Mucosa of descending colon (tissue), 3 donors: ENCODE data around the gene GALE. TPM values are rescaled to one million over a fixed set of nuclear protein-coding genes. Genes with fewer than 3 reads are reported as not detected.
"Not testable (repeated sequence)": the region's sequence is repeated elsewhere in the genome, so short reads cannot be mapped to it uniquely, and the experiment has no call there.

ENCODE experiments used
- ATAC-seq: fragments of 200-7000 bp; cut with Tn5 transposase; one replicate; pipeline ENCODE4 v1.9.1; 2020; ENCODE audit warnings: mild to moderate bottlenecking, moderate library complexity
- DNase-seq, 3 donors: peaks; one replicate each; pipeline ENCODE4 v3.0.0-alpha.2; 2020
- H3K36me3 ChIP-seq: fragments of 200-600 bp; one replicate; pipeline ENCODE4 v1.8.0; 2021; ENCODE audit warnings: low read depth, mild to moderate bottlenecking
- H3K4me1 ChIP-seq: fragments of 200-600 bp; one replicate; pipeline ENCODE4 v1.8.0; 2021; ENCODE audit warnings: low read depth, mild to moderate bottlenecking
- H3K4me3 ChIP-seq: fragments of 200-600 bp; one replicate; pipeline ENCODE4 v1.8.0; 2021; ENCODE audit warnings: mild to moderate bottlenecking
- H3K9me3 ChIP-seq: fragments of 200-600 bp; one replicate; pipeline ENCODE4 v1.8.0; 2021; ENCODE audit warnings: mild to moderate bottlenecking
- CTCF ChIP-seq: fragments of 200-600 bp; IDR thresholded peaks from one replicate; pipeline ENCODE4 v1.8.0; 2022; ENCODE audit warnings: antibody characterized with exemption, mild to moderate bottlenecking
- intact Hi-C, 2 donors: fragments of 100-400 bp; cut with DNase I in 1 of 2; cut with micrococcal nuclease in 1 of 2; formaldehyde crosslinking; loops; one replicate each; pipeline versions ENCODE4 v1.11.0 to v1.11.1; 2022; cut with DNase I, micrococcal nuclease
- total RNA-seq, 3 donors: library from RNA; stranded (reverse); fragmentation: NEBNext Ultra II Directional in 2 of 3; extraction: Animal tissue kit (Norgen Biotek cat#: 25700) in 2 of 3; gene quantifications; one replicate each; pipeline versions ENCODE4 v1.2.1 to v1.2.4, GENCODE V29; 2021 to 2023
- donor health status: DM: no; HTN: no; CAD: no; lungs with moderate emphysema.
- donor health status: DM: no; HTN: no; CAD: no.
- donor health status: DM: no; HTN: yes; CAD: no.

GALE gene
- total RNA-seq, 3 donors from 2014 or later, result 55.7 to 156 (median 127) TPM

GRCh38 chr1:23807453-23807852 lies 6.9 kb upstream of the GALE start:
- no peak for ATAC-seq
- no peaks in the 10 kb centered on the region for H3K36me3 ChIP-seq
- intact Hi-C loops, result loop anchor here in 1 of 2 donors (10.0 kb wide), 1 partner anchor 217 kb away; no protein-coding TSS in a partner anchor

DNA sequence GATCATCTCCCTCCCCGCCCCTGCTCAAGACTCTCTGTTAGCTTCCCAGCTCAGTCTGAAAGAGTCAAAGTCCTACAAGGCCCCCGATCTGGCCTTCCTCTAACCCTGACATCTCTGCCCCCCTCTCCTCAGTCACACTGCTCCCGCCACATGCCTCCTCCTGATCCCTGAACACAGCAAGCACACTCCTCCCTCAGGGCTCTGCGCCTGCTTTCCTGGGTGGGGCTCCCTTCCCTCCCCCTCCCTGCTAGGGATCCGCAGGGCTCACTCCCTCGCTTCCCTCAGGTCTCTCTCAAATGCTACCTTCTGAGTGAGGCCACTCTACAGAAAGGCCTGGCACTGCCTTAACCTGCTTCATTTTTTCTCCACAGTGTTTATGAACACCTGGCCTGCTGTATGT lies 5.7 kb upstream of the GALE start:
- no peaks in the 10 kb centered on the region for H3K36me3 ChIP-seq
- intact Hi-C loops, result loop anchor here in 1 of 2 donors (10.0 kb wide), 1 partner anchor 219 kb away; no protein-coding TSS in a partner anchor
- DNase-seq (peak in 1 of 3 donors; percentile 16), ATAC-seq (no peak)
- H3K9me3 ChIP-seq, result no peaks in the 10 kb centered on the region
- H3K4me1 ChIP-seq, result peaks cover 18% of the 10 kb centered on the region
- no peak for TF ChIP-seq CTCF
- no peak overlapping the region for H3K4me3 ChIP-seq

More at GRCh38 chr1:23807453-23807852, 6.9 kb upstream of the GALE start:
- no peak for TF ChIP-seq CTCF
- no peak for DNase-seq
- Histone ChIP-seq H3K4me1 (peaks cover 13% of the 10 kb centered on the region), H3K9me3 (no peaks in the 10 kb centered on the region), H3K4me3 (no peak overlapping the region)

DNA sequence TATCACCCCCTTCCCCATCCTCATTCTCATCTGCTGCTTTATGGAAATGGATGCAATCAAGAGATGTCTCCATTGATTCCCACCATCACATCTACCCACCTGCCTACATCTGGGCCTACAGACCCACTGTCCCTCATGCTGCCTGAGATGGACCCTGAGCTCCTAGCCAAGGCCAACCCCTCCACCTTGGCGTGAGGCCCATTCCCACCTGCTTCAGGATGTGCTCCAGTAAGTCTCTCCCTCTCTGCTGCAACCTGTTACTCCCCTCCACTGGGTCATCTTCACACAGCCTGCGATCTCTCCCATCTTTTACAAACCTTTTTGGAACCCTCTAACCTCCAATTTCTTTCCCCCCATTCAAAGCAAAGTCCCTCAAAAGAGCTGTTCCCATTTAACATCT lies 4.5 kb upstream of the GALE start:
- no peak for ATAC-seq
- peaks cover 9% of the 10 kb centered on the region for H3K4me1 ChIP-seq
- no peaks in the 10 kb centered on the region for H3K36me3 ChIP-seq
- intact Hi-C loops, result loop anchor here in 1 of 2 donors (10.0 kb wide), 1 partner anchor 220 kb away; no protein-coding TSS in a partner anchor
- DNase-seq, result no peak
- H3K4me3 ChIP-seq, result no peak overlapping the region
- no peaks in the 10 kb centered on the region for H3K9me3 ChIP-seq
- no peak for TF ChIP-seq CTCF

- intact Hi-C loops, result loop anchor here in 1 of 2 donors (10.0 kb wide), 1 partner anchor 220 kb away; no protein-coding TSS in a partner anchor
- H3K4me3 ChIP-seq, result no peak overlapping the region
- no peak for TF ChIP-seq CTCF
- H3K36me3 ChIP-seq, result no peaks in the 10 kb centered on the region
- H3K9me3 ChIP-seq, result no peaks in the 10 kb centered on the region
- no peak for DNase-seq
- ATAC-seq, result no peak
- H3K4me1 ChIP-seq, result peaks cover 13% of the 10 kb centered on the region
Measured at GRCh38 chr1:23804183-23804835, 3.8 kb upstream of the GALE start.

DNA sequence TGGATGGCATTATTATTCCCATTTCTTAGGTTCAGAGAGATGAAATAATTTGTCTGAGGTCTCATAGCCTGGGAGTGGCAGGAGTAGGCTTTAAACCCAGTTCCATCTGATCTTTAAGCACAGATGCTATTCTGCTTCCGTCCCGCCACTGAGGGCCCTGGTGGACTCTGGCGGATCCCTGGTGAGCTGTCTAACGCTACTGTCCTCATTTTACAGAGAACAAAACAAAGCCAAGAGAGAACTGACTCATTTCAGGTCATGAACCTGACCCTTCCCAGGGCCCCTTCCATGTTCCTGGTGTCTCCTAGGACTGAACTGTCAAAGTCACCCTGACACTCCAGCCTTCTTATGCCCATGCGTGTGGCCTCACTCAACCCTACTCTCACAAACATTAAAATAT lies 3.1 kb upstream of the GALE start:
- Histone ChIP-seq H3K36me3 (no peaks in the 10 kb centered on the region), H3K4me1 (peaks cover 16% of the 10 kb centered on the region), H3K4me3 (no peak overlapping the region), H3K9me3 (no peaks in the 10 kb centered on the region)
- ATAC-seq (no peak), DNase-seq (no peak)
- TF ChIP-seq CTCF, result no peak
- intact Hi-C loops, result loop anchor here in 1 of 2 donors (10.0 kb wide), 1 partner anchor 221 kb away; no protein-coding TSS in a partner anchor

- not testable (repeated sequence) for ATAC-seq, H3K9me3 ChIP-seq, H3K36me3 ChIP-seq, H3K4me3 ChIP-seq, DNase-seq
- intact Hi-C loops, result loop anchor here in 1 of 2 donors (10.0 kb wide), 1 partner anchor 222 kb away; no protein-coding TSS in a partner anchor
- peaks cover 17% of the 10 kb centered on the region for H3K4me1 ChIP-seq
Measured at GRCh38 chr1:23802809-23803342, 2.3 kb upstream of the GALE start.
